Stimulated activated CD4-positive, alpha-beta T cell treated with anti-CD3 and anti-CD28 coated beads, Interleukin-15, amount 100 ng/mL, for 1 hour (primary cell): Measurements from ENCODE around the gene ASB2.

Experiments used
- DNase-seq, 2 donors: peaks; one replicate each; pipeline ENCODE4 v3.0.0-alpha.2; 2020; ENCODE audit warnings: low read depth in 1 of 2, low spot score in 1 of 2

ASB2 gene

GRCh38 chr14:93909429-93910128 is 66.8 kb downstream of the ASB2 start:
- no peak for DNase-seq

GRCh38 chr14:93906341-93907329 is 69.7 kb downstream of the ASB2 start:
- DNase-seq, result peak in 1 of 2 donors; percentile 35

- DNase-seq, result no peak
Measured at GRCh38 chr14:93905623-93906022, 70.7 kb downstream of the ASB2 start.

- DNase-seq, result no peak
Measured at GRCh38 chr14:93903342-93904184, 72.8 kb downstream of the ASB2 start.

GRCh38 chr14:93902619-93903307 is 73.6 kb downstream of the ASB2 start:
- no peak for DNase-seq

GRCh38 chr14:93901813-93902212 is 74.6 kb downstream of the ASB2 start:
- DNase-seq, result no peak

- DNase-seq, result no peak
Measured at GRCh38 chr14:93898731-93899130, 77.6 kb downstream of the ASB2 start.

GRCh38 chr14:93898081-93898611 is 78.2 kb downstream of the ASB2 start:
- no peak for DNase-seq

GRCh38 chr14:93897476-93897845 is 78.9 kb downstream of the ASB2 start:
- DNase-seq, result no peak

GRCh38 chr14:93895023-93895604 is 81.3 kb downstream of the ASB2 start:
- no peak for DNase-seq

- DNase-seq, result no peak
Measured at GRCh38 chr14:93893661-93894261, 82.6 kb downstream of the ASB2 start.

- DNase-seq, result peak; percentile 37 to 61
Measured at GRCh38 chr14:93892923-93893558, 83.3 kb downstream of the ASB2 start.

- no peak for DNase-seq
Measured at GRCh38 chr14:93892505-93892839, 83.9 kb downstream of the ASB2 start.

- no peak for DNase-seq
Measured at GRCh38 chr14:93891756-93892504, 84.4 kb downstream of the ASB2 start.

- no peak for DNase-seq
Measured at GRCh38 chr14:93889739-93890483, 86.5 kb downstream of the ASB2 start.

- no peak for DNase-seq
Measured at GRCh38 chr14:93888995-93889394, 87.4 kb downstream of the ASB2 start.

GRCh38 chr14:93884950-93885349 is 91.4 kb downstream of the ASB2 start:
- DNase-seq, result no peak
